Measurements from ENCODE around the gene SNX14.
A peak's percentile ranks its signal among the peaks of the same experiment; 100 is the strongest.
"Not testable (repeated sequence)": the region's sequence is repeated elsewhere in the genome, so short reads cannot be mapped to it uniquely, and the experiment has no call there.

Gene SNX14, protein sequence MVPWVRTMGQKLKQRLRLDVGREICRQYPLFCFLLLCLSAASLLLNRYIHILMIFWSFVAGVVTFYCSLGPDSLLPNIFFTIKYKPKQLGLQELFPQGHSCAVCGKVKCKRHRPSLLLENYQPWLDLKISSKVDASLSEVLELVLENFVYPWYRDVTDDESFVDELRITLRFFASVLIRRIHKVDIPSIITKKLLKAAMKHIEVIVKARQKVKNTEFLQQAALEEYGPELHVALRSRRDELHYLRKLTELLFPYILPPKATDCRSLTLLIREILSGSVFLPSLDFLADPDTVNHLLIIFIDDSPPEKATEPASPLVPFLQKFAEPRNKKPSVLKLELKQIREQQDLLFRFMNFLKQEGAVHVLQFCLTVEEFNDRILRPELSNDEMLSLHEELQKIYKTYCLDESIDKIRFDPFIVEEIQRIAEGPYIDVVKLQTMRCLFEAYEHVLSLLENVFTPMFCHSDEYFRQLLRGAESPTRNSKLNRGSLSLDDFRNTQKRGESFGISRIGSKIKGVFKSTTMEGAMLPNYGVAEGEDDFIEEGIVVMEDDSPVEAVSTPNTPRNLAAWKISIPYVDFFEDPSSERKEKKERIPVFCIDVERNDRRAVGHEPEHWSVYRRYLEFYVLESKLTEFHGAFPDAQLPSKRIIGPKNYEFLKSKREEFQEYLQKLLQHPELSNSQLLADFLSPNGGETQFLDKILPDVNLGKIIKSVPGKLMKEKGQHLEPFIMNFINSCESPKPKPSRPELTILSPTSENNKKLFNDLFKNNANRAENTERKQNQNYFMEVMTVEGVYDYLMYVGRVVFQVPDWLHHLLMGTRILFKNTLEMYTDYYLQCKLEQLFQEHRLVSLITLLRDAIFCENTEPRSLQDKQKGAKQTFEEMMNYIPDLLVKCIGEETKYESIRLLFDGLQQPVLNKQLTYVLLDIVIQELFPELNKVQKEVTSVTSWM

DNA sequence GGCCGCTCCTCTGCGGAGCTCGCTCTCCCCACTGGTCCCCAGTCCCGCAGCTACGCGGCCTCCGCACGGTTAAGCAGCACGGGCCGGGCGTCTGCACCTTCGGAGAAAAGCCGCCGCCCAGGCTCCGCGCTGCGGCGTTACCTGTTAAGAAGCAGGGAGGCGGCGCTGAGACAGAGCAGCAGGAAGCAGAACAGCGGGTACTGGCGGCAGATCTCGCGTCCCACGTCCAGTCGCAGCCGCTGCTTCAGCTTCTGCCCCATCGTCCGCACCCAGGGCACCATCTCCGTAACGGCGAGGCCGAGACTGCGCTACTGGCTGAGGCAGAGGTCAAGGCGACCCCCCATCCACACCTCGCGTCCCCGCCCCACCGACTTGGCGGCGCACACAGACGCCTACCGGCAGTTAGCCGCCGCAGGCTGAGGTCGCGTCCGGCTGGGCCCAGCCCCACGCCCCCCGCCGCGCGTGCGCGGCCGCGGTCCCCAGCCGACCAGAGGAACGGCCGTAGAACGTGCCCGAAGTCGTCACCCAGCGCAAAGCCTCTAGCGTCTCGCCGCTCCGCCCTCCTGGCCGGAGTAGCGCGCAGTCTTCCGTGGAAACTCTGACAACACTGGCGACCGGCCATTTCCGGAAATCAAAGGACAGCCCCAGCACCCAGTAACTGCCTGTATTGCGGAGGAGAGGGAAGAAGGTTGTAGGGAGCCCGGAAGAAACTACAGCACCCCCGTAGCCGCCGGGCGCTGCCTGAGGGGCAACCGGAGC lies at the start of gene SNX14:
Gene SNX14, minus strand, starts transcription at position 421 of the 759 bp plus-strand sequence. Its CDS starts 140 bp downstream, at position 281.
- DNase-seq (ENCODE audit: low spot score), result peak; percentile 83

DNA sequence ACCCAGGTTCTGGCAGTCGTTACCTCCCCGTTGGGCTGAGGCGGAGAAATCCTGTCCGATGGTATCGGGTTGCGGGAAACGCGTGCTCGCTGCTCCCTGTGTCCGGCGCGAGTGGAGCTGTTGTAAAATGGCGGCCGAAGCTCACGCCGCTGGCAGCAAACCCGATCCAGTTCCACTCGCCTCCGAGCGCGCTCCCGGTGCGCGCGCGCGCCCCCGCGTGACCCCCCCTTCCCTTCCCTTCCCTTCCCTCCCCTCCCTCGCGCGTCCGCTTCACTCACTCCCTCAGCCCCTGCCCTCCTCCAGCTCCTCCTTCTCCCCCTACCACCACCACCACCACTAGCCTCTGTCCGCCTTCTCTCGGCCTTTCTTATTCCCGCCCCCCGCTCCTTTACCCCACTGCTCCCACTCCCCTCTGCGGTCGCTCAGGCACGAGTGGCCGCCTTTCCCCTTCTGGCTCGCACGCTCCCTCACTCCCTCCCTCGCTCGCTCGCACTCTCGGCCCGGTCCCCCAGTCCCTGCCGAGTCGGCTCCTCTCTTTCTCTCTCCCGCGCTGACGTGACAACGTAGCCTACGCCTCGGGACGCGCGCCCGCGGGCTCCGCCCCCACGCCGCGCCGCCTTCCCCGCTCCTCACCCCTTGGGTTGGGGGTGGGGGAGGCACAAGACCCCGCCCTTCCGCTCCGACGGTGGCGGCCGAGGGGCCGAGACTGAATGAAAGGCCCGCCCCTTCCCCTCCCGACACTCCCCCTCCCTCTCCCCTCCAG lies 49.3 kb upstream of the SNX14 start, which contains the start of gene SYNCRIP:
Gene SYNCRIP, minus strand, starts transcription at position 113 of the 763 bp plus-strand sequence. CDS start 1,447 bp downstream, outside the sequence.
- peak; percentile 85 for DNase-seq (ENCODE audit: low spot score)

DNA sequence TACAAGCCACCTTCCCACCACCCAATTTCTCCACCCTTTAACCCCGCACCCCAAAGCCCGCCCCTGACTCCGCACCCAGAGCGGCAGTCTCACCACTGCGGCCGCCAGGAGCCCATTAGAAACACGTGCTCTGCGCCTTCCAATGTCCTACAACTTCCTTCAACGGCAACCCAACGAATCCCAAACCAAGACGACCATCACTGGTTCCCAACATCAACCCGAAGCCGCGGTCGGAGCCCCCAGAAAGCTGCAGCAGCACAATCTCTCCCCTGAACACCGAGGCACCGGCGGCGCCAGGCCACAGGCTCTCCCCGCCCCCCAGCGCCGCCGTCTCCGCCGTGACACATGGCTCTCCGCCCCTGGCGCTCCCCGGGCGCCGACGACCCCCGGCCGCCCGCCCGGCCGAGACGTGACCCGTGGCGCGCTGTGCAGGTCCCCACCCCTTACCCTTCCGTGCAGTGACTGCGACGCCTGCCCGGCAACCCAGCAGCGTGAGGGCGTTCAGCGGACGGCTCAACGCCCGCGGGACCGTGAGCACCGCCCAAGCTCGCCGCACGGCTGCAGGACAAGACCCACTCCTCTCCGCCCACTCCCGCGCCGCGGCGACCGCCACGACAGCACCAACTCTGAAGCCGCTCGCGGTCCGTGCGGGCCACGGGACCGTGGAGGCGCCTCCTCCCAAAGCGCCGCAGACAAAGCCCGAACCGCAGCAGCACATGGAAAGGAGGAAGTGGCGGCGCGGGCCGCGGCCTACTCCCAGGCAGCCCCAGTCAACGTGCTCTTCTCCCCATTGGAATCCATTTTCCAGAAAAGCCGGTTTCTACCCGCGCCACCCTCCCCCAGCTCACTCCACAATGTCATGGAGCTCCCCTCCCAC lies 48.5 kb upstream of the SNX14 start:
- no peak for DNase-seq (ENCODE audit: low spot score)

DNA sequence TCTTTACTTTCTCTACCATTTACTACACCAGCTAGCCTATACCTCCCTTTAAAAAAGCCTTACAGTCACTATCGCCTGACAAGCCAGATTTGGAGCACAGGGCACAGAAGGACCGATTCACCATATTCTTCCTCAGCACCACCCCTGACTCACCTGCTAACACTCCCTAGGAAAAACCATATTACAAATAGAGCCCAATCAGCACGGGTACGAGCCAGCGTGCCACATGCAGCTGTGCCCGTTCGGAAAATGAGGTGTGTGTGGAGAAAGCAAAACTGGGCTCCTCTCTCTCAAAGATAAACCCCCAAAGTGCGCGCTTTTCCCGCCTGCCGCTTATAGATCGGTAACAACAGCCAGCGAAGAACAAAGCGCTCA lies 47.9 kb upstream of the SNX14 start:
- DNase-seq (ENCODE audit: low spot score), result no peak

DNA sequence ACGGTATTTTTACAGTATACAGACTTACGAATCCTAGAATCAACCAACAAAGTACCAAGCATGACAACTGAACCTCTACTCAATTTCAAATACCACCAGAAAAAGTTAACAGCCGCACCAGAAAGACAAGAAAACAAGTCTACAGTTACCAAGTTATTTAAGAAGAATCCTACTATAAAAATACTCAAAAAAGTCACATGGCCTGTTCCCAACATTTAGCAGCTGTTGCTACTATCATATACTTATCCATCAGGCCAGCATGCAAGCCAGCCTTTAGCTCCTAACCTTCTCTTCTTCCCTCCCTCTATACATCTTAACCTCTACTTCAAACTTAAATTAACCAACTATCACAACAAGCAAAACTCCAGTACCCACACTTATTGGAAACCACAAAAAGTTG lies 47.2 kb upstream of the SNX14 start:
- no peak for DNase-seq (ENCODE audit: low spot score)

DNA sequence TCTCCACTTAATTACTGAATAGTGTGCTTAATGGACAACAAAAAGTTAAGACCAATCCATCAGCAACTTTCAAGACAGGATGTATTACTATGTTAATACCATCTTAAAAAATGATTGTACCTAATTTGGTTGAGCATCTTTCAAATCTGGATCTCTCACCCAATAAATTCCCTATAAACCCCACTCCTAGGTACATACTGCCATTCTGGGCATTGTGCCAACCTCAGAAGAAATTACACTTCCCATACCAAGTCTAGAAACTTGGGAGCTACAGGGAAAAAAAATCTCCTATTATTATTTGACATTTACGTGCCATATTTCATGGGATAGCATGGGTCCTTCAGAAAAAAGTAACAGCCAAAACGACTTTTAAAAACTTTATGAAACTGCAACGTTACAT lies 43.9 kb upstream of the SNX14 start:
- DNase-seq (ENCODE audit: low spot score), result no peak

DNA sequence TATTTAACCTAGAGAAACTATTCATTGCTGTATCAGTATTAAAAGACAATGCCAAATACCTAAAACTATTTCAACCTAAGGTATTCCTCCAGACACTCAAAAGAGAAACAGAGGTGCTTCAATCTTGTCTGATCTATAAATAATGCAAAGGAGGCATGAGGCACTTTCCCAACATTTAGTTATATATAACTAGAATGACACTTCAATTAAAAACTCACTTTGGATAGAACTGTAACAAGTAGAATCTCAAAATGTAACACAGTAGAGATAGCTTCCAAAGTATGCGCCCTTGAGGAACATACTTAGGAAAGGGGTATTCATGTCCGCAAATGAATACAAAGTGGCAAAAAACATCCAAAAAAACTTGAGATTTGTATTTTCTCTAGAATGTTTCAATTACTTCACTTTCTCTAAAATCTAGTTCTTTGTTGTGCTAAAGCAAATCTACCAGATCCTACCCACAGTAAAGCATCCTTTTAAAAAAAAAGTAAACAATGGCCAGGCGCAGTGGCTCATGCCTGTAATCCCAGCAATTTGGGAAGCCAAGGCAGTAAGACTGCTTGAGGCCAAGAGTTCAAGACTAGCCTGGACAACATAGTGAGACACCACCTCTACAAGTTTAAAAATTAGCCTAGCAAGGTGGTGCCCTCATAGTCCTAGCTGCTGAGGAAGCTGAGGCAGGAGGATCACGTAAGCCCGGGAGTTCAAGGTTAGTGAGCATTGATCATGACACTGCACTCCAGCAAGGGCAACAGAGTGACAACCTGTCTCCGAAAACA lies 38.7 kb upstream of the SNX14 start:
- DNase-seq (ENCODE audit: low spot score), result no peak

DNA sequence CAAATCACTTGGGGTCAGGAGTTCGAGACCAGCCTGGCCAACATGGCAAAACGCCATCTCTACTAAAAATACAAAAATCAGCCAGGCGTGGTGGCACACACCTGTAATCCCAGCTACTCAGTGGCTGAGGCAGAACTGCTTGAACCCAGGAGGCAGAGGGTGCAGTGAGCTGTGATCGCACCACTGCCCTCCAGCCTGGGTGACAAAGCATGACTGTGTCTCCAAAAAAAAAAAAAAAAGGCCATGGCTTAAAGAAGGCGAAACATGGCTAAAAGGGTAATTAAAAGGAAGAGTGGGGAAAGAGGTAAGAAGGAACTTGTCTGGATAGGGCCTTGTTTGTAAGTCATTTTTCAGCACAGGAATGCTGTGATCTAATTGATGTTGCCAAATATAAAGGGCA lies 37.5 kb upstream of the SNX14 start:
- DNase-seq (ENCODE audit: low spot score), result not testable (repeated sequence)

DNA sequence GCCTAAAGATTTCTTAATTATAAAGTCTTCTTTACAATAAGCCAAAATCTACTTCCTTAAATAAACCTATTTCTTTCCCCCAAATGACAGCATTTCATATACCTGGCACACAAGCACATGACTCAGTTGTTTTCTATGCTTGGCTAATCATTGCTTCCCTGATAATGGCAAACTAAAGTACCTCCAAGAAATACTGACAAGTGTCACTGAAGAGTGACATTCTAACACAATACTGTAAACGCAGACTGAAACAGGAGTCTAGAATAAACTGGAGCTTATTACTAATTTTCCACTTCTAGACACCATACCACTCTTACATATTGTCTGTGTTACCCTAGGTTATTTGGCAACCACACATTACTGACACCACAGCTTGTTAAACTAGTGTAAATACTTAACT lies 34.7 kb upstream of the SNX14 start:
- no peak for DNase-seq (ENCODE audit: low spot score)

DNA sequence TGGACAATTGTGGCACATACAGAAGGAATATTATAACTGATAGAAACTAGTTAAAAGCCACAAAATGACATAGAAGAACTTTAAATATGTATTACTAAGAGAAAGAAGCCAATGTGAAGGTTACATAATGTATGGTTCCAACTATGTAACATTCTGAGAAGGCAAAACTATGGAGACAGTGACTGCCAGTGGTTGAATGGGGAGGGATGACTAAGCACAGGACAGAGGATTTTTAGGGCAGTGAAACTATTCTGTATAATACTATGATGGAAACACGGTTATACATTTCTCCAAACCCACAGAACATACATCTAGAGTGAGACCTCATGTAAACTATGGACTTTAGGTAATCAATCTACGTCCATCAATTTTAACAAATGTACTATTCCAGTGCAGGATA lies 26.6 kb upstream of the SNX14 start:
- no peak for DNase-seq (ENCODE audit: low spot score)

DNA sequence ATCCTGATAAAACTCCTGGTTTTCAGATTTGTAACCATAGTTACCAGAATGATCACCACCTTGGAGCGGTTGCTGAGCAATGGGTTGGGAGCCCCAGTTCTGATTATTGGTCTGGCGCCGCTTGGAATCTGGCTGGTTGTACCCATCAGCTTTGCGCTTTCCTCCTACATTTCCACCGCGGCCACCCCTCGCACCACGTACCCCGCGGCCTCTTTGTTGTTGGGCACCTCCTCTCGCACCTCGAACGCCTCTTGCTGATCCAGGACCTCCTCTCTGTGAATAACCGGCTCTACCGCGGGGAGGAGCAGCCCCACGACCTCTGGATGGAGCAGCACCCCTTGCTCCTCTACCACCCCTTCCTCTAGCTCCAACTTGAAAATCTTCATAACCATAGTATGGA lies 21.1 kb upstream of the SNX14 start:
- no peak for DNase-seq (ENCODE audit: low spot score)

DNA sequence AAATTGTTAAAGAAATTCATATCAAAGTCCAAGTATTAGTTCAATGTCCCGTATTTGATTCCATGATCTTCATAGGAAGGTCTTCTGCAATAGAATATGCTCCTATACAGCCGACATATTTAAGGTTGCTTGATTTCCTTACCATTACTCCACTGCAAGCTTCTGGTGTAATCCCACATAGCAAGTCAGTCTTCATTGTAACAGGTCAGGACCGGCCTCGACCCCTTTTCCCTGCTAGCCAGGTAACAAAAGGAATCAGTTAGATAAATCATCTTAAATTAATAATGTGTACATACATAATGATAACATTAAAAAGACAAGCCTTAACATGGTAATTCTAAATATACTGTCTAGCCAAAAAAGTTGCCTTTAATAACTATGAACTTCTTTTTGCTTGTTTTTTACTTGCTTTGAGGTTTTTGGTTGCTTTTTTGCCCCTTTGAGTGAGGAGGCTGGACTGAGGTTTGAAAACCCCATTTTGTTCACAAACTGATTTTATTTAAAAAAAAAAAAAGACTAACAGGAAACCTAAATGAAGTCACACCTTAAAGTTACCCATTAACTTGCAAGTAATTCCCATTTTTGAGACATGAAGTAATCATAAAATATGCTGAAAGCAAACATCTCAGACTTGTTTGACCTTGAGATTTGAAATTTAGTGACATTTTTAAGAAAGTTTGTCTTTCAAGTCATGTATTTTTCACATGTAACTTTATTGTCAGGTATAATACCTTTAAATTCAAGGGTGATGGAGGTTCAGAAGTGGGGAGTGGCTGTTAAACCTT lies 19.2 kb upstream of the SNX14 start:
- no peak for DNase-seq (ENCODE audit: low spot score)

DNA sequence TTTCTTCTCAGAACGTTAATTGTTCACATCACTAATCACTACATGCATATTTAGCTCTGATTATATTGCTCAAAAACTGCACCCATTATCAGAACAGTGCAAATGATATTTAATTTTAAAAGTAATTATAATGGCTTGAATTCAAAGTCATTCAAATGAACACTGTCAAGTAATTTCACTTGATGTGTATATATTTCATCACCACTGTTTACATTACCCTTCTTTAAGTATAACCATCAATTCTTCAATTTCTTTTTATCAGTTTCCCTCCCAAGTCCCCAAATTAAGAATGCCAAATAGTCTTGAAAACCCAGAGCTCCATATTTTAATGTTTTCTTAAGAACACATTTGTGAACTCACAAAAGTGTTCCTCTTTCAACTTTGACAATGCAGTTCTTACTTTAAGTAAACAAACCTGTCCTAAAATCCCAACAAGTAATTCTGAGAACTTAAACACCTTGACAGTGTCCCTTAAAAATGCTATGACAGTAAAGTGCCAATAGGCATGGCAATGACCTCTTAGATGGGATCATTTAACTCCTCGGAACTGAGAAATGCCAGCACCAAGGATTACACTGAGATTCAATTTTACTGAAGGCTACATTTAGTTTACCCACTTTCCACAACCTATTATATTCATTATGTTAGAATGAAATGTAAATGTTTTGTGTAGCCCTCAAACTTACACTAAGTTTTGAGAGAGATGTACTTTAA lies 16.7 kb upstream of the SNX14 start:
- no peak for DNase-seq (ENCODE audit: low spot score)

DNA sequence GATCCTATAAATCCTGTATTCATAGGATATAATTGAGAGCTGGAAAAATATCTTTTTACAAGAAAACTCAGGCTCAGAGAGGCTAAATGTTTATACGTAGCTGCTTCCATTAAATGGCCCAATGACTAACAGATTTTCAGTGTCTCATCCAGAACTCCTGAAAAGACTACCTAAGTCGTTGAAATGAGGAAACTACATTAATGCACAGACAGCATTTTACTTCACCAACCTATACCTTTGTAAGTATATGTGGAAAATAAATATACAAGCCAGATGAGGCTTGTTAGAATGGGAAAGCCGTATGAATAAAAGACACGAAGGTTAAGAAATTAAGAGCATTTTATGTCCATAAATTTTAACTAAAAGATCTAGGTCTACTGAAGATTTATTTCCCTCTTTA lies 8.4 kb upstream of the SNX14 start:
- no peak for DNase-seq (ENCODE audit: low spot score)

DNA sequence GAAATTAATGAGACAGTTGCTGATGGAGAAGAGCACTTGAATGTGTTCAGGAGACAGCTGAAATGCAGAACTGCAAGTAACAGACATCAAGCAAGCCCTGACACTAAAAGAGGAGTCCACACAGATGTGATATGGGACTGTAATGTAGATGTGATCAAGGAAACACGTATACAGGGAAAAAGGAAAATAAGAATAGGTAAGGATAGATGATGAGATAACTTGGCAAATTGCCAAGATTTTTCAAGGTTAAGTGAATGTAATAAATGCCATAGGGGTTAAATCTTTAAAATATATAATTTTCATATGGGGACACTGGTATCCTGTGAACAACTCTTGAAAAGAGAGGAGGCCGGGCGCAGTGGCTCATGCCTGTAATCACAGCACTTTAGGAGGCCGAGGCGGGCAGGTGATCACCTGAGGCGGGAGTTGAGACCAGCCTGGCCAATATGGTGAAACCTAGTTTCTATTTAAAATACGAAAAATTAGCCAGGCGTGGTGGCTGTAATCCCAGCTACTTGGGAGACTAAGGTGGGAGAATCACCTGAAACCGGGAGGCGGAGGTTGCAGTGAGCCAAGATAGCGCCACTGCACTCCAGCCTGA lies 7.2 kb upstream of the SNX14 start:
- no peak for DNase-seq (ENCODE audit: low spot score)

DNA sequence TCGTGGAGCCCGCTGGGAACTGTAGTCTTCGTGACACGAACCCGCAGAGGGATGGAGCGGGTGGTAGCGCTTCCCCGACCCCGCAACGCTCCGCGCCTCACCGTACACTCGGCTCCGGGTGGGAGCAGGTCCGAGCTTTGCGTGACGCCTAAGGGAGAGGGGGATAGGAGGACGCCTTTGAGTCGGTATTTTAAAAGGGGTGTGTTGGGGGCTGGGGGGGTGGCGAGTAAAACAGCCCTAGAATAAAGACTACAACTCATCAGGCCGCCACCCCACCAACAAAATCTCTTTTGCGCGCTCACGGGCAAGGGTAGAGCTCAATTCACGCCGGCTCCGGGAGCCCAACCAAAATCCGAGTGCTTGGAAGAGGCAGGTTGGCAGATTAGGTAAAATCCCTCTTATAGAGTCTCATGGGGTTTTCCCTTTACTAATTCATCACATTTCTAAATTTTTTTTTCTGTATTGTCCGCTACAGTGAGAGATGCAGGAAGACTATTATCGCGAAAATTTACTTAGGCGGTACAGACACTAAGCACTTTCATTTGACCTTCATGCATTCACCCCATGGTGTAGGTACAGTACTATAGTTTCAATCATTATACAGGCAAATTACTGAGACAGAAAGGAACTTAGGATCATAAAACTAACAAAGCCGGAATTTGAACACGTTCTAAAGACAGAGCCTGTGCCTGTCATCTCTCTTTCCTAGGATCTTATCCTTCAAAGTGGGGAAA lies 706 bp upstream of the SNX14 start:
- DNase-seq (ENCODE audit: low spot score), result no peak

DNA sequence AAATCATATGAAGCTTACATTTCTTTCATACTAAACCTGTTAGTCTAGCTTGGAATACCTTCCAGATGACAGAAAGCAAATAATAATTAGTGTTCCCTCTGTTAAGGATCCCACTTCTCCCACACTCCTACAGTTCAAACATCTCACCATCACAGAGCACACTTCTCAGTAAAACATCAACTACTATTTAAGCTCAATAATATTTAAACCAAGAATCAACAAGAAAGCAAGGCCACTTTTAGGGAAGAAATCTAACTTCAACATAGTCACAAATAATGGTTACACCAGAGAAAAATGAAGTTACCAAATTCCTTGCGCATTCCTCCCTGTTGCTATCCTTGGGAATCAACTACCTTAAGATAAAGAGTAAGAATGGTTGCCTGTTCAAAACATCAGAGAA lies 1.6 kb downstream of the SNX14 start:
- DNase-seq (ENCODE audit: low spot score), result no peak
